Kidney (tissue), 22 donors: ENCODE measurements around the gene OR51S1. TPM values are rescaled to one million over a fixed set of nuclear protein-coding genes. Genes with fewer than 3 reads are reported as not detected.

Source experiments
- DNase-seq, 5 donors: peaks; one replicate each; pipeline ENCODE4 v3.0.0-alpha.2; 2013 to 2020
- FAIRE-seq: peaks from 2 replicates; lab custom pipeline; 2012; peaks lifted over from hg19 to GRCh38; lab: Jason Lieb, UNC
- H3K27ac ChIP-seq, 2 donors: one replicate each; pipeline ENCODE4 v1.7.0; 2013; ENCODE audit warnings: low read depth in 2 of 2, low read length in 2 of 2, inconsistent platforms in 1 of 2
- H3K27me3 ChIP-seq: one replicate; pipeline ENCODE4 v1.7.1; 2013; ENCODE audit warnings: low read length, inconsistent platforms; ENCODE audit not compliant: control insufficient read depth, insufficient read depth
- H3K36me3 ChIP-seq, 3 donors: one replicate each; pipeline versions ENCODE4 v1.7.0 to v1.7.1; 2013; ENCODE audit warnings: low read length in 3 of 3, control low read depth in 1 of 3, inconsistent platforms in 1 of 3; ENCODE audit not compliant: insufficient read depth in 3 of 3, control insufficient read depth in 2 of 3
- H3K4me1 ChIP-seq, 3 donors: one replicate each; pipeline versions ENCODE4 v1.7.0 to v1.7.1; 2013; ENCODE audit warnings: low read length in 3 of 3, inconsistent platforms in 1 of 3, low read depth in 1 of 3; ENCODE audit not compliant: control insufficient read depth in 2 of 3, insufficient read depth in 2 of 3
- H3K4me3 ChIP-seq, 3 donors: one replicate each; pipeline versions ENCODE4 v1.7.0 to v1.8.1; 2013; ENCODE audit warnings: low read length in 3 of 3, control low read depth in 1 of 3, inconsistent platforms in 1 of 3
- H3K9ac ChIP-seq, 3 donors: one replicate each; pipeline versions ENCODE4 v1.7.0 to v1.7.1; 2013; ENCODE audit warnings: low read length in 3 of 3, control low read depth in 1 of 3, inconsistent platforms in 1 of 3
- H3K9me3 ChIP-seq, 3 donors: one replicate each; pipeline versions ENCODE4 v1.7.0 to v1.7.1; 2013; ENCODE audit warnings: low read length in 3 of 3, control low read depth in 1 of 3, inconsistent platforms in 1 of 3; ENCODE audit not compliant: control insufficient read depth in 2 of 3, insufficient read depth in 1 of 3
- intact Hi-C: fragments of 100-400 bp; cut with DNase I; formaldehyde crosslinking; loops from one replicate; pipeline ENCODE4 v1.11.1; 2022
- long read RNA-seq, 10 donors: library from polyadenylated mRNA in 1 of 10; unstranded in 1 of 10; transcript quantifications; one replicate each; pipeline ENCODE4 v2.0.0 and lab custom pipeline, GENCODE V29; 2021 to 2026
- polyA plus RNA-seq: library from polyadenylated mRNA; stranded (reverse); fragments of 350-450 nt; fragmentation: Illumina TruSeq; extraction: RNeasy Lipid Tissue Mini Kit (QIAGEN cat#74804); gene quantifications from one replicate; pipeline ENCODE4 v1.2.3, GENCODE V29; 2014; ENCODE audit warnings: low read depth, low replicate concordance; ENCODE audit not compliant: insufficient read depth
- total RNA-seq: library from RNA; stranded (reverse); fragmentation: NEBNext Ultra II Directional; extraction: Animal tissue kit (Norgen Biotek cat#: 25700); gene quantifications from one replicate; pipeline ENCODE4 v1.2.1, GENCODE V29; 2021
- TF ChIP-seq, protein P1 (sequence below): IDR thresholded peaks from 3 replicates; pipeline ENCODE4 v1.5.1; 2012; ENCODE audit warnings: mild to moderate bottlenecking, moderate library complexity, borderline replicate concordance; ENCODE audit not compliant: insufficient read depth; ENCODE audit errors: extremely low read depth
- donor health status: control.
- donor health status: control.
- donor health status: control.
- donor health status: control.
- donor health status: control.
- donor health status: DM: yes; HTN: yes; CAD: no.
- donor health status: Normal renal cell carcinoma (clear cell type).

Gene OR51S1, protein sequence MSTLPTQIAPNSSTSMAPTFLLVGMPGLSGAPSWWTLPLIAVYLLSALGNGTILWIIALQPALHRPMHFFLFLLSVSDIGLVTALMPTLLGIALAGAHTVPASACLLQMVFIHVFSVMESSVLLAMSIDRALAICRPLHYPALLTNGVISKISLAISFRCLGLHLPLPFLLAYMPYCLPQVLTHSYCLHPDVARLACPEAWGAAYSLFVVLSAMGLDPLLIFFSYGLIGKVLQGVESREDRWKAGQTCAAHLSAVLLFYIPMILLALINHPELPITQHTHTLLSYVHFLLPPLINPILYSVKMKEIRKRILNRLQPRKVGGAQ
- total RNA-seq, result not detected
- polyA plus RNA-seq, result not detected
- long read RNA-seq, donor 1, result 0 reads
- long read RNA-seq, donor 2, result 0 reads
- long read RNA-seq, donor 3, result 0 reads
- long read RNA-seq, donor 4, result 0 reads
- long read RNA-seq, donor 5, result 0 reads
- long read RNA-seq, donor 6, result 0 reads
- long read RNA-seq, donor 7, result 0 reads
- long read RNA-seq, donor 8, result 0 reads
- long read RNA-seq, donor 9, result 0 reads
- long read RNA-seq, donor 10, partial matches to known transcripts, result 0 of 1 reads
- long read RNA-seq, donor 10, other reads (novel, unspliced or antisense), result 0 of 1 reads

DNA sequence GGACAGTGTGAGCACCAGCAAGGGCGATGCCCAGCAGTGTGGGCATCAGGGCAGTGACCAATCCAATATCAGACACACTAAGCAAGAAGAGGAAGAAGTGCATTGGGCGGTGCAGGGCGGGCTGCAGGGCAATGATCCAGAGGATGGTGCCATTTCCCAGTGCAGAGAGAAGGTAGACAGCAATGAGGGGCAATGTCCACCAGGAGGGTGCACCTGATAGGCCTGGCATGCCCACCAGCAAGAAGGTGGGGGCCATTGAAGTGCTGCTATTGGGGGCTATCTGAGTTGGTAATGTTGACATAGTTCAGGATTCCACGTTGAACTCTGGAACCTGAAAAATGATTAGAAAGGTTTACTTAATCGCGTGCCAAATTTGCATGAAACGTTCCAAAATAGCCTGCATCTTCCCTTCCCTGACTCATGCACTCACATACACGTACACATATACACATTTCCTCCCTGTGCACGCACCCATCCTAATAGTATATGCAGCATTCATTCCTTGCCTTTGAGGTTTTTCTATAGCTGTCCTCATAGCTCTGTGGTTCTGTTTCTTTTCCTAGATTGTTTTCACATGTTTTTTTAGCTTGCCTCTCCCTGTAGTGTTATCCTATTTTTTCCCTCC is at the start of gene OR51S1:
Gene OR51S1 (minus strand): TSS at position 301 of the 625 bp plus-strand sequence. CDS start 0 bp downstream, at position 301.
- Histone ChIP-seq H3K4me1 (no peaks in the 10 kb centered on the region), H3K27me3 (no peaks in the 10 kb centered on the region), H3K27ac (no peak within 1 kb of the TSS), H3K36me3 (no peaks in the 10 kb centered on the region), H3K9ac (no peak within 1 kb of the TSS), H3K9me3 (no peaks in the 10 kb centered on the region), H3K4me3 (no peak within 1 kb of the TSS)
- TF ChIP-seq, protein P1, sequence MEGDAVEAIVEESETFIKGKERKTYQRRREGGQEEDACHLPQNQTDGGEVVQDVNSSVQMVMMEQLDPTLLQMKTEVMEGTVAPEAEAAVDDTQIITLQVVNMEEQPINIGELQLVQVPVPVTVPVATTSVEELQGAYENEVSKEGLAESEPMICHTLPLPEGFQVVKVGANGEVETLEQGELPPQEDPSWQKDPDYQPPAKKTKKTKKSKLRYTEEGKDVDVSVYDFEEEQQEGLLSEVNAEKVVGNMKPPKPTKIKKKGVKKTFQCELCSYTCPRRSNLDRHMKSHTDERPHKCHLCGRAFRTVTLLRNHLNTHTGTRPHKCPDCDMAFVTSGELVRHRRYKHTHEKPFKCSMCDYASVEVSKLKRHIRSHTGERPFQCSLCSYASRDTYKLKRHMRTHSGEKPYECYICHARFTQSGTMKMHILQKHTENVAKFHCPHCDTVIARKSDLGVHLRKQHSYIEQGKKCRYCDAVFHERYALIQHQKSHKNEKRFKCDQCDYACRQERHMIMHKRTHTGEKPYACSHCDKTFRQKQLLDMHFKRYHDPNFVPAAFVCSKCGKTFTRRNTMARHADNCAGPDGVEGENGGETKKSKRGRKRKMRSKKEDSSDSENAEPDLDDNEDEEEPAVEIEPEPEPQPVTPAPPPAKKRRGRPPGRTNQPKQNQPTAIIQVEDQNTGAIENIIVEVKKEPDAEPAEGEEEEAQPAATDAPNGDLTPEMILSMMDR, result no peak
- no peak for DNase-seq
- no peak for FAIRE-seq
- intact Hi-C loops, result no loop called here

DNA sequence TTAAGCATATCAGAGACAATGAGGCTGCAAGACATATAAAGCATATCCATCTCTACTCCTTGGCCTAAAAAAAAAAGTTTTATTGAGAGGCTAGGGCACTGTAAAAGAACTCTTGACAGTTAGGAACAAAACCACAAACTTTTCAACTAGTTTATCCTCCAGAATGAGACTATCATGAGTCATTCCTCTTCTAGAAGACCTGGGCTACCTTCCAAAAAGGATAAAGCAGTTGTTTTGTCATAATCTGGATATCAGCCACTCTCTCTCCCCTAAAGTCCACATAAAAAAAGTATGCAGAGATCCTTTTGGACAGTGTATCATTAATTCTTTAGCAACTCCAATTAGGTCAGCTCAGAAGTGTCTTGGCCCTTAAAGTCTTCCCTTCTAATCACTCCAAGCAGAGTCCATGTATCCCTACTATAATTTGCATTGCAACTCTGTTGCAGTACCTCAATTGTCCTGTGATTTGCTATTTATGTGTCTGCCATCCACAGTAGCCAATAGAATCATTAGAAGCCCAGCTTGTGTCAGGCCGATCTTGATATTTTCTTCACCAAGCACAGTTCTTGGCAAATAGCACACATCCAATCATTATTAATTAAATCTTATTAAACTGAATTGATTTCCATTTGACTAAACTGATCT is 43.1 kb upstream of the OR51S1 start:
- Histone ChIP-seq H3K9me3 (no peaks in the 10 kb centered on the region), H3K4me3 (no peak overlapping the region), H3K27me3 (no peaks in the 10 kb centered on the region), H3K36me3 (no peaks in the 10 kb centered on the region), H3K4me1 (no peaks in the 10 kb centered on the region), H3K27ac (no peak overlapping the region), H3K9ac (no peak overlapping the region)
- intact Hi-C loops, result no loop called here
- FAIRE-seq (no peak), DNase-seq (no peak)
- TF ChIP-seq, protein P1, result no peak

DNA sequence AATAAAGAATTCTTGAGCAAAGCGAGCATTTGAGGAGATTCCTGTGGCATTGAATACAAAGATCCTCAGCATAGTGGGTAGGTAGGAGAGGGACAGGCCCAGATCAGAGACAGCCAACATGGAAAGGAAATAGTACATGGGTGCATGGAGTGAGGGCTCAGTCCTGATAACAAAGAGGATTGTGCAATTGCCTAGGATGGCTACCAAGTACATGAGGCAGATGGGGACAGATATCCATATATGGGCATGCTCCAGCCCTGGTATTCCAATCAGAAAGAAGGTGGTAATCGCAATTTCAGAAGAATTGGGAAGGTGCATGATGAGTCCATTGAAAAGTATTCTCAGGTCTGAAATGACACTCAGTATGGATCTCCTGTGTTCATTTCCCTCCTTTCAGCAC is 41.3 kb upstream of the OR51S1 start:
- no peaks in the 10 kb centered on the region for H3K36me3 ChIP-seq
- no peaks in the 10 kb centered on the region for H3K4me1 ChIP-seq
- no peaks in the 10 kb centered on the region for H3K9me3 ChIP-seq
- DNase-seq, result no peak
- H3K9ac ChIP-seq, result no peak overlapping the region
- no peak overlapping the region for H3K27ac ChIP-seq
- FAIRE-seq, result no peak
- H3K4me3 ChIP-seq, result no peak overlapping the region
- intact Hi-C loops, result no loop called here
- H3K27me3 ChIP-seq, result no peaks in the 10 kb centered on the region
- TF ChIP-seq, protein P1, result no peak
